ENCODE results near the gene PCNT. TPM values are rescaled to one million over a fixed set of nuclear protein-coding genes. Genes with fewer than 3 reads are reported as not detected.

The PCNT gene
- total and polyA plus RNA-seq, 2 of the 8 experiments (the other 6 are each of a cell fraction or from before 2014, with no cell fraction given) = 9.9 to 45.1 TPM

DNA sequence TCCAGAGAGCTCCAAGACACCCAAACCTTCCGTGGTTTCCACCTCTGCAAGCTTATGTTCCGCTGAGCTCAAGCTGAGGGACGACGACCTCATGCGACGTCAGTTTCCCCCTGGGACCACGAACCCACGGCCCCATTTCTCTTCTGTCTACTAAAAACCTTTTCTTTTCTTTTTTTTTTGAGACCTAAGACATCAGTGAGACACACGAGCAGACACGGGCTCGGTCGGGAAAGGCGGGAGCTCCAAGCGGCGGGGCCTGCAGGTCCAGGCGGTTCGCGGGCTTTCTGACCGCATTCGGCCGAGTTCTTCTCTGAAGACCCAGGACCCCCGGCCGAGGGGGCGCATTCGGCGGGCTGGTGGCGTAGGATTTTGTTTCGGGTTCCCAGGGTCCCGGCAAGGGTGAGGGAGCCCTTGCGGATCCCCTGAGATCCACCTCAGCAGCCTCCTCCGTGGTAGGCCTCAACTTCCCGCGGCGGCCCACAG is 688 bp upstream of the PCNT start:
- Histone ChIP-seq H3K14ac (ENCODE audit: insufficient read length) (no peak overlapping the region), H3K56ac (replicated peaks; ENCODE audit: insufficient read length, low read depth, low read length) (peak overlapping the region; percentile 81), H2BK5ac (ENCODE audit: low read depth, low read length) (peak overlapping the region; percentile 81), H3K9me3 (ENCODE audit: insufficient read depth in 2 of 2, low read depth in 1 of 2, low read length in 1 of 2) (no peaks in the 10 kb centered on the region), H2AFZ (ENCODE audit: low read length) (no peak overlapping the region), H3K4ac (replicated peaks; ENCODE audit: insufficient read length, low read depth, low read length) (no peak overlapping the region), H3K79me1 (ENCODE audit: low read depth, low read length) (peaks cover 17% of the 10 kb centered on the region), H2BK20ac (ENCODE audit: low read length) (no peak overlapping the region), H2AK5ac (ENCODE audit: low read depth, low read length) (no peak overlapping the region), H4K91ac (replicated peaks; ENCODE audit: insufficient read length, low read length) (peak overlapping the region; percentile 8), H4K5ac (ENCODE audit: insufficient read length, low read depth, low read length) (peak overlapping the region; percentile 78), H3K36me3 (ENCODE audit: control insufficient read depth in 2 of 4, insufficient read depth in 4 of 4, low read length in 3 of 4) (peaks cover 0 to 8% (median 6%) of the 10 kb centered on the region in 4 experiments; a peak in 3 of 8 replicates), H4K8ac (ENCODE audit: extremely low read depth, insufficient read depth, low read length) (peak overlapping the region; percentile 94), H3K4me1 (replicated peaks in 1 of 4; ENCODE audit: control insufficient read depth in 3 of 4, insufficient read depth in 4 of 4, low read length in 3 of 4) (peaks cover 0 to 11% (median 10%) of the 10 kb centered on the region in 4 experiments; a peak in 6 of 7 replicates), H2BK12ac (ENCODE audit: low read depth, low read length) (no peak overlapping the region), H3K27ac (ENCODE audit: low read depth, low read length) (peak overlapping the region; percentile 81), H3K23me2 (ENCODE audit: low read depth, low read length) (peaks cover 14% of the 10 kb centered on the region), H3K27me3 (replicated peaks in 1 of 4; ENCODE audit: control insufficient read depth in 3 of 4, extremely low read depth in 1 of 4, insufficient read depth in 3 of 4, low read length in 3 of 4) (no peaks in the 10 kb centered on the region), H3K4me2 (ENCODE audit: insufficient read depth in 1 of 2, low read depth in 2 of 2, low read length in 2 of 2) (peak overlapping the region; percentile 78 to 97), H3K9ac (replicated peaks in 1 of 4; ENCODE audit: extremely low read depth in 1 of 4, low read depth in 3 of 4, low read length in 3 of 4) (peak overlapping the region; percentile 79 to 98 (median 91)), H3K79me2 (ENCODE audit: control insufficient read depth in 1 of 2, insufficient read depth in 2 of 2, low read length in 2 of 2) (peaks cover 11 to 56% of the 10 kb centered on the region in 2 experiments), H2BK15ac (ENCODE audit: low read length) (no peak overlapping the region), H3K4me3 (ENCODE audit: extremely low read depth in 1 of 4, insufficient read depth in 2 of 4, low read depth in 3 of 4, low read length in 4 of 4) (peak overlapping the region; percentile 92 to 96 (median 94)), H3K18ac (ENCODE audit: extremely low read depth, low read length) (peak overlapping the region; percentile 72), H4K20me1 (replicated peaks in 1 of 2; ENCODE audit: control insufficient read depth in 1 of 2, insufficient read depth in 2 of 2, low read length in 2 of 2) (peaks cover 7 to 24% of the 10 kb centered on the region in 2 experiments), H2BK120ac (replicated peaks; ENCODE audit: low read depth, low read length) (no peak overlapping the region), H3K23ac (ENCODE audit: insufficient read length) (no peak overlapping the region)
- TF ChIP-seq CHD1 (IDR thresholded peaks at IDR 0.05; ENCODE audit: low read depth, low read length) (0 out of 2 replicates have a peak, but pooled peaks have one; percentile 19), JUND (IDR thresholded peaks at IDR 0.05; ENCODE audit: low read length) (no peak), SIN3A (conservative IDR thresholded peaks at IDR 0.05 in 1 of 2, IDR thresholded peaks at IDR 0.05 in 1 of 2; ENCODE audit: low read depth in 1 of 2, low read length in 2 of 2) (peak in 1 of 2 experiments; percentile 14; a peak in 1 of 4 replicates), CREB1 (IDR thresholded peaks at IDR 0.05) (no peak), TAF1 (IDR thresholded peaks at IDR 0.05; ENCODE audit: low read depth, low read length) (no peak), TEAD4 (IDR thresholded peaks at IDR 0.05; ENCODE audit: low read depth, low read length) (no peak)
- DNase-seq (ENCODE audit: low read depth in 1 of 2, low spot score in 2 of 2) (no peak), FAIRE-seq (no peak)
- 1% methylated on average over 25 of the region's 34 CpGs; no CpG with 5 or more reads in 1 of the 2 experiments for WGBS, 2 experiments (ENCODE audit: extremely low coverage in 1 of 2, insufficient coverage in 1 of 2, insufficient read length in 1 of 2, insufficient replicate concordance in 2 of 2, low coverage in 1 of 2, low lambda C conversion rate in 2 of 2, missing lambda C conversion rate in 1 of 2)
- POLR2A ChIA-PET (ENCODE audit: partially characterized antibody) = interaction anchor here (0.7 to 2.7 kb wide), 15 partner anchors 9 to 94 kb away, joined by 3 to 17 read pairs (median 4); partner anchors contain the start of genes MCM3AP and YBEY
- CTCF ChIA-PET (ENCODE audit: partially characterized antibody) = interaction anchor here (0.8 to 1.2 kb wide), 2 partner anchors 10 to 351 kb away, joined by 3 read pairs; no protein-coding TSS in a partner anchor
